Large intestine (tissue), 3 donors: ENCODE results near the gene OR4F6. TPM values are rescaled to one million over a fixed set of nuclear protein-coding genes. Genes with fewer than 3 reads are reported as not detected.
A peak's percentile ranks its signal among the peaks of the same experiment; 100 is the strongest.

Experiments used
- DNase-seq, 2 donors: peaks; one replicate each; pipeline versions ENCODE4 v3.0.0 to v3.0.0-alpha.2; 2013
- H3K27ac ChIP-seq: one replicate; pipeline ENCODE4 v1.5.1; 2013; ENCODE audit warnings: low read length
- H3K27me3 ChIP-seq: 2 replicates; pipeline ENCODE4 v1.6.1; 2013; ENCODE audit warnings: low read length; ENCODE audit not compliant: control insufficient read depth, insufficient read depth
- H3K36me3 ChIP-seq: 2 replicates; pipeline ENCODE4 v1.6.1; 2013; ENCODE audit warnings: low read length; ENCODE audit not compliant: control insufficient read depth, insufficient read depth
- H3K4me1 ChIP-seq: one replicate; pipeline ENCODE4 v1.6.1; 2013; ENCODE audit warnings: low read length; ENCODE audit not compliant: control insufficient read depth, insufficient read depth
- H3K4me3 ChIP-seq: one replicate; pipeline ENCODE4 v1.5.1; 2013; ENCODE audit warnings: low read length
- H3K9me3 ChIP-seq: one replicate; pipeline ENCODE4 v1.6.1; 2013; ENCODE audit warnings: mild to moderate bottlenecking, low read depth, low read length, moderate library complexity; ENCODE audit not compliant: control insufficient read depth
- WGBS: methylation state at CpG from one replicate; pipeline ENCODE4 v1.1.5; 2013; ENCODE audit warnings: low lambda C conversion rate; ENCODE audit not compliant: insufficient coverage; 5-methylcytosine and 5-hydroxymethylcytosine counted together
- polyA plus RNA-seq: library from polyadenylated mRNA; unstranded; fragments of 120-200 nt; gene quantifications from one replicate; pipeline ENCODE4 v1.2.1, GENCODE V29; 2013

Gene OR4F6
- polyA plus RNA-seq, 1 donor = not detected

GRCh38 chr15:101804375-101804774 is 1.1 kb downstream of the OR4F6 start:
- H3K4me1 ChIP-seq = no peaks in the 10 kb centered on the region
- no peaks in the 10 kb centered on the region for H3K36me3 ChIP-seq
- H3K4me3 ChIP-seq = no peak overlapping the region
- no peak for DNase-seq
- H3K27me3 ChIP-seq = no peaks in the 10 kb centered on the region
- no peak overlapping the region for H3K27ac ChIP-seq
- no peaks in the 10 kb centered on the region for H3K9me3 ChIP-seq

- no peak overlapping the region for H3K4me3 ChIP-seq
- no peak for DNase-seq
- H3K9me3 ChIP-seq = no peaks in the 10 kb centered on the region
- H3K27me3 ChIP-seq = no peaks in the 10 kb centered on the region
- H3K36me3 ChIP-seq = no peaks in the 10 kb centered on the region
- no peak overlapping the region for H3K27ac ChIP-seq
- H3K4me1 ChIP-seq = peaks cover 2% of the 10 kb centered on the region
Observed at GRCh38 chr15:101804941-101805340, 1.6 kb downstream of the OR4F6 start.

DNA sequence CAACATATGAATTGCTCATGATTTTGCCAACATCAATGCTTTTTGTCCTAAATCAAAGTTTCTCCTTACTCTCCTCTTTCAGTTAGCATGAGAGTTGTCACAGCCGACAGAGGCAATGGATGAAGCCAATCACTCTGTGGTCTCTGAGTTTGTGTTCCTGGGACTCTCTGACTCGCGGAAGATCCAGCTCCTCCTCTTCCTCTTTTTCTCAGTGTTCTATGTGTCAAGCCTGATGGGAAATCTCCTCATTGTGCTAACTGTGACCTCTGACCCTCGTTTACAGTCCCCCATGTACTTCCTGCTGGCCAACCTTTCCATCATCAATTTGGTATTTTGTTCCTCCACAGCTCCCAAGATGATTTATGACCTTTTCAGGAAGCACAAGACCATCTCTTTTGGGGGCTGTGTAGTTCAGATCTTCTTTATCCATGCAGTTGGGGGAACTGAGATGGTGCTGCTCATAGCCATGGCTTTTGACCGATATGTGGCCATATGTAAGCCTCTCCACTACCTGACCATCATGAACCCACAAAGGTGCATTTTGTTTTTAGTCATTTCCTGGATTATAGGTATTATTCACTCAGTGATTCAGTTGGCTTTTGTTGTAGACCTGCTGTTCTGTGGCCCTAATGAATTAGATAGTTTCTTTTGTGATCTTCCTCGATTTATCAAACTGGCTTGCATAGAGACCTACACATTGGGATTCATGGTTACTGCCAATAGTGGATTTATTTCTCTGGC is 2.5 kb downstream of the OR4F6 start:
- H3K4me1 ChIP-seq = peaks cover 4% of the 10 kb centered on the region
- no peak overlapping the region for H3K4me3 ChIP-seq
- no peaks in the 10 kb centered on the region for H3K27me3 ChIP-seq
- DNase-seq = no peak
- no peak overlapping the region for H3K27ac ChIP-seq
- no peaks in the 10 kb centered on the region for H3K9me3 ChIP-seq
- no peaks in the 10 kb centered on the region for H3K36me3 ChIP-seq
- WGBS = no CpG with 5 or more reads among the region's 6 CpGs

- DNase-seq = no peak
- Histone ChIP-seq H3K9me3 (no peaks in the 10 kb centered on the region), H3K36me3 (no peaks in the 10 kb centered on the region)
Observed at GRCh38 chr15:101807345-101807945, 4.1 kb downstream of the OR4F6 start.

GRCh38 chr15:101808201-101808600 is 4.9 kb downstream of the OR4F6 start:
- Histone ChIP-seq H3K4me1 (peaks cover 4% of the 10 kb centered on the region), H3K27me3 (no peaks in the 10 kb centered on the region), H3K9me3 (no peaks in the 10 kb centered on the region), H3K36me3 (no peaks in the 10 kb centered on the region), H3K27ac (no peak overlapping the region), H3K4me3 (no peak overlapping the region)
- WGBS = no CpG with 5 or more reads among the region's 2 CpGs
- DNase-seq = no peak

More at GRCh38 chr15:101807345-101807945, 4.1 kb downstream of the OR4F6 start:
- 93% methylated on average over 5 of the region's 10 CpGs for WGBS
- Histone ChIP-seq H3K4me3 (no peak overlapping the region), H3K27me3 (no peaks in the 10 kb centered on the region), H3K27ac (no peak overlapping the region), H3K4me1 (peaks cover 4% of the 10 kb centered on the region)

DNA sequence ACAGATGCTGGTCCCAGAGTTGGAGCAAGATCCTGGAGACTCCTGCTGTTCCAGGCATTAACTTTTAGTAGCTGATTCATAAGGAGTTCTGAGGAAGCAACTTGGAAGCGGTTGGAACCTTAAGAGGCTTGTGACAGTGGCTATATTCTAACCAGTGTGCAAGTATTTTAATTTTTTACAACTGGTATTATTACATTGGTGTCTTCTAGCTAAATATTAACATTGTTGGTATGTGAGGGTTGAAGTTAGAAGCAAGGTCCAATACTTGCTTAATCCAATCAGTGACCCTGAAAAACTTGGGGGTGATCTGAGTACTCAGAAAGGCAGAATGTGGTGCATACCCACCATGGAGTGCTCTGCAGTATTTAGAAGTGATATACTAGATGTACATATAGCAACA is 7.1 kb downstream of the OR4F6 start:
- 40% methylated on average over 1 of the region's 1 CpG for WGBS
- Histone ChIP-seq H3K27me3 (no peaks in the 10 kb centered on the region), H3K4me1 (peaks cover 4% of the 10 kb centered on the region), H3K4me3 (no peak overlapping the region), H3K9me3 (no peaks in the 10 kb centered on the region), H3K27ac (no peak overlapping the region), H3K36me3 (no peaks in the 10 kb centered on the region)
- DNase-seq = peak in 1 of 2 donors; percentile 66

DNA sequence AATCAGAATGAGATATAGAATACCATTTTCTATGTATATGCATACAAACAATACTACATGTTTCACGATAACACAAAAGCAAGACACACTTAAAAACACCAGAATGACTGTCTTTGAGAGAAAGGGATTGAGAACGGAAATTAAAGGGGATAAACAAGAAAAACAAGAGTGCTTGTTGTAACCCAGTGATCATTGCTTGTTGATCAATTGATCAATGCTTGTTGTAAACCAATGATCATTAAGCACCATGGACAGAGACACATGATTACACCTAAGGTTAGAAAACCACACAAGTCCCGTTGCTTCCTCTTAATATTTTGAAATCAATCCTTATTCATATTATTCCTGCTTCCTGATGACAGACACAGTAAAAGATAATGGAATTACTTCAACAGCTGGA is 7.6 kb downstream of the OR4F6 start:
- 64% methylated on average over 2 of the region's 3 CpGs for WGBS
- H3K36me3 ChIP-seq = no peaks in the 10 kb centered on the region
- DNase-seq = no peak

DNA sequence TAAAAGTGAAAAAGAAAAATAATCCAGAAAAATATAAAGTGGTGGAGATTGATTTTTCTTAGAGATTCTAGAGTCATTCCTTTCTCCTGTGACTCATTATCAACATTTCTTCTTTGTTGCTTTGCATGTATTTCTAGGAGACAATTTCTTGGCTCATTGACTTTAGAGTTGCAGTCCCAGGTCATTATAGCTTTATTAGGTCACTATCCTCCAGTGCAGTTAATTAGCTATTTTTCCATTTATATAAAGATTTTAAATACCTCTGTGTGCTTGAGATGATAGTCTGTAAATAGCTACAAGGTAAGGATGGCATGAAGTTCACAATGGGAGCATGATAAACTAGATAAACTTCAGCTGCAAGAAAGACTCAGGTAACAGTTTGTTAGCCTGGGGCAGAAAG is 8.6 kb downstream of the OR4F6 start, which contains the start of gene OR4F15:
OR4F15 (plus strand) TSS at position 301 of the 400 bp plus-strand sequence. CDS start 5,985 bp downstream, outside the sequence.
- no peak for DNase-seq
- Histone ChIP-seq H3K4me3 (no peak within 1 kb of the TSS), H3K4me1 (peaks cover 4% of the 10 kb centered on the region), H3K27ac (no peak within 1 kb of the TSS), H3K27me3 (no peaks in the 10 kb centered on the region), H3K36me3 (no peaks in the 10 kb centered on the region), H3K9me3 (no peaks in the 10 kb centered on the region)

More for the DNA sequence above, 7.6 kb downstream of the OR4F6 start:
- no peak overlapping the region for H3K4me3 ChIP-seq
- H3K27ac ChIP-seq = no peak overlapping the region
- no peaks in the 10 kb centered on the region for H3K27me3 ChIP-seq
- H3K4me1 ChIP-seq = peaks cover 4% of the 10 kb centered on the region
- no peaks in the 10 kb centered on the region for H3K9me3 ChIP-seq

DNA sequence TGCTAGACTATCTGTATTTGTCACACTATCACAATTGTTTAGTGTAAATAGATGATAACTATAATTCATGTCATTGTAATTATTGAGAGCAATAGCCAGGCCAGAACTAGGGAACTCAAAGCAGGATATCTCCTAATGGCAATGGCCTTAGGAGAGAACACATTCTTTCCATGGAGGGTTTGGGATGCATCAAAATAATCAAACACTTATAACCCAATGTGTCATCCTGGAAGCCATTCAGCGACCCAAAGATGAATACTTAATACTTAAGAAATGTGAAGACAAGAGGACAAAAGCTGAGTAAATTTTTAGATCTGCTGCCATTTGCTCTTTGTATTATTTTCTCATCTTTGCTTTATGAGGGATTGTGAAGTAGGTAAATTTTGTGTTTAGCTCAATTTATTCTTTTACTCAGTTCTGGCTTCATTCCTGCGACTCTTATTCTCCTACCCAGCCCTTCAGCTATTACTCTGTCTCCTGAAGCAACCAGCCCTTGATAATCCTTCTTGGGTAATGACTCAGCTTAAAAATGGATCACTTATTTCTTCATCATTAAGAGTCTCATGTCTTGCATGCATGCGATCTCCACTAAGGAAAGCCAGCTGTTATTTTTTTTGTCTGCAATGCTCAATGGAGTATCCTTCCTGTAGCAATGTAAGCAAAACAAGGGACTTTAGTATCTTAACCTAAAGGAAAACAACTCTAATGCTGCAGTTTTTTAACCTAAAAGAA is 10.7 kb downstream of the OR4F6 start:
- H3K36me3 ChIP-seq = no peaks in the 10 kb centered on the region
- WGBS = 100% methylated on average over 1 of the region's 3 CpGs

DNA sequence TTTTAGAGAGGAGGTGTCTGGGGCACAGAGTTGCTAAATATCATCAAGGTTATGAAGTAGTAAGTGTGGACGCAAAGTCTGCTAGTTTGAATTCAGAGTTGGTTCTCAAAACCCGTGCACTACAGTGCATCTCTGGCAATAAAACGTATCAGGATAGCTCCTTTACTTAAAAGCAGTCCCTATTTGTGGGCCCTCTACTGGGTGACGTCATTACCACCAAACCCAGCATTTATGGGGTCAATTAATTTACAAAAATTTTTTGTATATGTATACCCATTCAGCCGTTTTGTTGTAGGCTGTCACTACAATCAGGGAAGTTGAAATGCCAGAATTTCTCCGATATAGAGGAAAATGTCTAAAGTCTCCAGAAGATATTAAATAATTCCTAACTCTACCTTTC is 17.5 kb downstream of the OR4F6 start:
- Histone ChIP-seq H3K4me1 (no peaks in the 10 kb centered on the region), H3K9me3 (no peaks in the 10 kb centered on the region), H3K36me3 (no peaks in the 10 kb centered on the region), H3K4me3 (no peak overlapping the region), H3K27ac (no peak overlapping the region), H3K27me3 (no peaks in the 10 kb centered on the region)
- DNase-seq = no peak
- WGBS = 53% methylated on average over 2 of the region's 6 CpGs

More for the DNA sequence above, 10.7 kb downstream of the OR4F6 start:
- Histone ChIP-seq H3K27me3 (no peaks in the 10 kb centered on the region), H3K4me3 (no peak overlapping the region), H3K27ac (no peak overlapping the region), H3K9me3 (no peaks in the 10 kb centered on the region), H3K4me1 (peaks cover 4% of the 10 kb centered on the region)
- no peak for DNase-seq
